DOHH2 (cell line): Measurements from ENCODE around the gene HSDL2.

Experiments
- EZH2phosphoT487 ChIP-seq: fragments of 200-600 bp; sonication (generic); IDR thresholded peaks from 2 replicates; pipeline ENCODE4 v1.6.1; 2017; ENCODE audit warnings: borderline replicate concordance, mild to moderate bottlenecking, antibody characterized with exemption, low read length, moderate library complexity, mixed read lengths
- TF ChIP-seq, protein P1 (sequence below): fragments of 200-600 bp; sonication (generic); IDR thresholded peaks from one replicate; pipeline ENCODE4 v1.5.1; 2014; ENCODE audit warnings: antibody characterized with exemption, mild to moderate bottlenecking, low read depth, low read length; ENCODE audit not compliant: poor library complexity, severe bottlenecking

DNA sequence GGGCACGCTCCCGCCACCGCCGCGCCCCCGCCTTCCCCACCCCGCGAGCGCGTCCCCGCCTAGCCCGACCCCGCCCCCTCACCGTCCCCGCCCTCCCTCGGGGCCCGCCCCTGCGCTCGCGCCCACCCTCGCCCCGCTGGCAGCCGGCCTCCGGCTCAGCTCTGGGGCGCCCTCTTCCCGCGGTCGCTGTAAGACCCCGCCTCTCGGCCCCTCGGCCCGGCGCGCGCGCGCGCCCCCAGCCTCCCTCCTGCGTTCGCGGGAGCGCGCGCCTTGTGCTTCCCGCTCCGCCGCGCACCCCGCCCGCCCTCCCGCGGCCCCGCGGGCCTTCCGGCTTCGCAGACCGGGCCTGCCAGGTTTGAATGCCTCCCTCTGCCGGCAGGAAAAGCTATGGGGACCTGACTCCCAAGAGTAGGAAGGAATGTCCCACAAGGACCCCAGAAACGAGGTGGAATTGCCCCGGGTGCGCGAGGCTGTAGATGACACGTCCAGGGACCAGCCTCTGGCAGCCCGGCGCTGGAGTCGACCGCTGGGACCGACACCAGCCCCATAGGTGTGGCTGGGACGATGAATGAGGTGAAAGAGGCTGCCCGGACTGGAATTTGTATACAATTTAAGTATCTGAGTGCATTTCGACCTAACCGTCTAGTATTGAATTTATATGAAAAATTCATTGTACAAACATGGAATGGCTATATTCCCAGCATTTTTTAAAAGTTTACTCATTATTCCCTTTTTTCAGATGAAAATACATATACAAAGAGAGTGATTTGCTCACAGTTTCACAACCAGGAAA, 46.1 kb upstream of the HSDL2 start:
- TF ChIP-seq, protein P1, sequence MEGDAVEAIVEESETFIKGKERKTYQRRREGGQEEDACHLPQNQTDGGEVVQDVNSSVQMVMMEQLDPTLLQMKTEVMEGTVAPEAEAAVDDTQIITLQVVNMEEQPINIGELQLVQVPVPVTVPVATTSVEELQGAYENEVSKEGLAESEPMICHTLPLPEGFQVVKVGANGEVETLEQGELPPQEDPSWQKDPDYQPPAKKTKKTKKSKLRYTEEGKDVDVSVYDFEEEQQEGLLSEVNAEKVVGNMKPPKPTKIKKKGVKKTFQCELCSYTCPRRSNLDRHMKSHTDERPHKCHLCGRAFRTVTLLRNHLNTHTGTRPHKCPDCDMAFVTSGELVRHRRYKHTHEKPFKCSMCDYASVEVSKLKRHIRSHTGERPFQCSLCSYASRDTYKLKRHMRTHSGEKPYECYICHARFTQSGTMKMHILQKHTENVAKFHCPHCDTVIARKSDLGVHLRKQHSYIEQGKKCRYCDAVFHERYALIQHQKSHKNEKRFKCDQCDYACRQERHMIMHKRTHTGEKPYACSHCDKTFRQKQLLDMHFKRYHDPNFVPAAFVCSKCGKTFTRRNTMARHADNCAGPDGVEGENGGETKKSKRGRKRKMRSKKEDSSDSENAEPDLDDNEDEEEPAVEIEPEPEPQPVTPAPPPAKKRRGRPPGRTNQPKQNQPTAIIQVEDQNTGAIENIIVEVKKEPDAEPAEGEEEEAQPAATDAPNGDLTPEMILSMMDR, result peak; percentile 51
- no peak for TF ChIP-seq EZH2phosphoT487
